Activated naive CD8-positive, alpha-beta T cell treated with anti-CD3 and anti-CD28 coated beads, Interleukin-2, amount 50 U/mL, for 24 hours (primary cell): ENCODE data around the gene NAALADL2.
"Not testable (repeated sequence)": the region's sequence is repeated elsewhere in the genome, so short reads cannot be mapped to it uniquely, and the experiment has no call there.

Experiments
- ATAC-seq: fragments of 150-1000 bp; cut with Tn5 transposase; one replicate; pipeline ENCODE4 v1.10.0; 2021
- DNase-seq: peaks from one replicate; pipeline ENCODE4 v3.0.0; 2021
- H3K27ac Mint-ChIP-seq: one replicate; pipeline ENCODE4 v1.8.0; 2021; ENCODE audit warnings: mild to moderate bottlenecking, mixed read lengths
- H3K27me3 Mint-ChIP-seq: one replicate; pipeline ENCODE4 v1.8.0; 2021; ENCODE audit warnings: mixed read lengths
- H3K36me3 Mint-ChIP-seq: one replicate; pipeline ENCODE4 v1.8.0; 2021; ENCODE audit warnings: low read depth, mixed read lengths
- H3K4me1 Mint-ChIP-seq: one replicate; pipeline ENCODE4 v1.8.0; 2021; ENCODE audit warnings: mixed read lengths
- H3K4me3 Mint-ChIP-seq: one replicate; pipeline ENCODE4 v1.8.0; 2021; ENCODE audit warnings: mild to moderate bottlenecking, moderate library complexity, mixed read lengths
- H3K9me3 Mint-ChIP-seq: one replicate; pipeline ENCODE4 v1.8.0; 2021; ENCODE audit warnings: mixed read lengths

Gene NAALADL2

DNA sequence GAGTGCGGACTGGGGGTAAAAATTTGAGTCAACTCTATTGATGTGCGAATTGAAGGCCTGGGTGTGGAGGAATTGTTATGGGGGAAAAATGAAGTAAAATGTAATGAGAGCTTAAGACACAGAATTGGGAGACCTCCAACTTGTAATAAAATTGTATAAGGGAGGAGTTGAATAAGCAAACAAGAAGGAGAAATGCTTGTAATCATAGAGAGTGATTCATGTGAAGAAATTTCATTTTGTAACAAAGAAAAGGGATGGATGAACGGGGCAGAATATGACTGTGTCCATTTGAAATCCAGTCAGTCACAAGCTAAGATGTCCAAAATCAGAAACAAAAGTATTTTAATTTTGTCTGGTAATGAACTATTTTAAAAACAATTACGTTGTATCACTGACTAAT lies 552.3 kb downstream of the NAALADL2 start:
- Mint-ChIP-seq H3K4me3 (no peak overlapping the region), H3K9me3 (no peaks in the 10 kb centered on the region), H3K27ac (no peak overlapping the region), H3K4me1 (no peaks in the 10 kb centered on the region), H3K36me3 (no peaks in the 10 kb centered on the region), H3K27me3 (no peaks in the 10 kb centered on the region)
- DNase-seq (no peak), ATAC-seq (no peak)

- H3K4me3 Mint-ChIP-seq: no peak overlapping the region
- no peak for ATAC-seq
- no peaks in the 10 kb centered on the region for H3K27me3 Mint-ChIP-seq
- H3K36me3 Mint-ChIP-seq: no peaks in the 10 kb centered on the region
- no peaks in the 10 kb centered on the region for H3K9me3 Mint-ChIP-seq
- H3K27ac Mint-ChIP-seq: no peak overlapping the region
- no peak for DNase-seq
- H3K4me1 Mint-ChIP-seq: no peaks in the 10 kb centered on the region
Measured at GRCh38 chr3:175411946-175412345, 552.8 kb downstream of the NAALADL2 start.

GRCh38 chr3:175413926-175414325 lies 554.8 kb downstream of the NAALADL2 start:
- Mint-ChIP-seq H3K4me3 (no peak overlapping the region), H3K36me3 (no peaks in the 10 kb centered on the region), H3K9me3 (no peaks in the 10 kb centered on the region), H3K27ac (no peak overlapping the region), H3K4me1 (no peaks in the 10 kb centered on the region), H3K27me3 (no peaks in the 10 kb centered on the region)
- ATAC-seq (no peak), DNase-seq (no peak)

- no peaks in the 10 kb centered on the region for H3K9me3 Mint-ChIP-seq
- ATAC-seq: no peak
- no peaks in the 10 kb centered on the region for H3K4me1 Mint-ChIP-seq
- no peak overlapping the region for H3K27ac Mint-ChIP-seq
- no peaks in the 10 kb centered on the region for H3K27me3 Mint-ChIP-seq
- H3K36me3 Mint-ChIP-seq: no peaks in the 10 kb centered on the region
- H3K4me3 Mint-ChIP-seq: no peak overlapping the region
- DNase-seq: no peak
Measured at GRCh38 chr3:175416600-175416999, 557.5 kb downstream of the NAALADL2 start.

- Mint-ChIP-seq H3K9me3 (no peaks in the 10 kb centered on the region), H3K4me3 (no peak overlapping the region), H3K4me1 (no peaks in the 10 kb centered on the region), H3K27me3 (no peaks in the 10 kb centered on the region), H3K27ac (no peak overlapping the region), H3K36me3 (no peaks in the 10 kb centered on the region)
- DNase-seq (no peak), ATAC-seq (no peak)
Measured at GRCh38 chr3:175417426-175417825, 558.3 kb downstream of the NAALADL2 start.

DNA sequence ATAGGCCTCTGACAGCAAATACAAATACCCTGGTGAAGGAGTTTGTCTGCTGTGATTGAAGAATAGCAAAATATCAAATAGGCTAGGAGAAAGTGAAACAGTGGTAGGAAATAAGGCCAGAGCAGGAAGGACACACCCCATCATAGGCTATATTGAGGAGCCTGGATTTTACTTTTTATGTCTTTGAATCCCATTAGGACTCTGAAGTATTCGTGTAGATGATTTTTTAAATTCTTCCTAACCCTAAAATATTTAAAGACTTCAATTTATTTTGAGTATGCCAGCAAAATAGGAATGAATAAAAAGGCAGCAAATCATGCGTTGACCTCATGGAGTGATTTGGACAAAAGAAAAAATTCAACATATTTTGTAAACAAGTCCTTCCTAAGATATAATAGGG lies 562.8 kb downstream of the NAALADL2 start:
- Mint-ChIP-seq H3K4me3 (no peak overlapping the region), H3K4me1 (no peaks in the 10 kb centered on the region), H3K9me3 (no peaks in the 10 kb centered on the region), H3K27ac (no peak overlapping the region), H3K27me3 (no peaks in the 10 kb centered on the region), H3K36me3 (no peaks in the 10 kb centered on the region)
- DNase-seq (no peak), ATAC-seq (no peak)

DNA sequence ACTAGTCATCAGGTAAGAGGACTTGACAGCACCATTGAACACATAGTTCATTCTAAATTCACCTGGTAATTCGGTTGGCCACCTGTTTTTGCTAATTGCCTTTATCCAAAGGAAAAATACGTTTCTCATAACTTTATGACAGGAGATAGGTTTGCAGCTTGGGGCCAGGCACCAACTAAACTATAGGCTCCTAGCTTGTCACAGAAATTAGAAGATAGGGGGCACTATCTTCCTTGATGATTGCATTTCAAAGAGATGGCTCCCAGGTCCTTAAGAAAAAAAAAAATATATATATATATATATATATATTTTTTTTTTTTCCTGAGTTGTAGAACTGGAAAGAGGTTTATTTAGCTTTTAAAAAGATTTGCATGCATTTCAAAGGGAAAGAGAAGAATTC lies 563.6 kb downstream of the NAALADL2 start:
- no peak for DNase-seq

DNA sequence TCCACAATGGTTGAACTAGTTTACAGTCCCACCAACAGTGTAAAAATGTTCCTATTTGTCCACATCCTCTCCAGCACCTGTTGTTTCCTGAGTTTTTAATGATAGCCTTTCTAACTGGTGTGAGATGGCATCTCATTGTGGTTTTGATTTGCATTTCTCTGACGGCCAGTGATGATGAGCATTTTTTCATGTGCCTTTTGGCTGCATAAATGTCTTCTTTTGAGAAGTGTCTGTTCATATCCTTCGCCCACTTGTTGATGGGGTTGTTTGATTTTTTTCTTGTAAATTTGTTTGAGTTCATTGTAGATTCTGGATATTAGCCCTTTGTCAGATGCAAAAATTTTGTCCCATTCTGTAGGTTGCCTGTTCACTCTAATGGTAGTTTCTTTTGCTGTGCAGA lies 564.7 kb downstream of the NAALADL2 start:
- not testable (repeated sequence) for ATAC-seq, DNase-seq, H3K4me1 Mint-ChIP-seq, H3K9me3 Mint-ChIP-seq, H3K27ac Mint-ChIP-seq, H3K27me3 Mint-ChIP-seq, H3K36me3 Mint-ChIP-seq, H3K4me3 Mint-ChIP-seq

More for the DNA sequence above, 563.6 kb downstream of the NAALADL2 start:
- Mint-ChIP-seq H3K4me1 (no peaks in the 10 kb centered on the region), H3K27ac (no peak overlapping the region), H3K4me3 (no peak overlapping the region), H3K27me3 (no peaks in the 10 kb centered on the region), H3K9me3 (no peaks in the 10 kb centered on the region), H3K36me3 (no peaks in the 10 kb centered on the region)
- no peak for ATAC-seq

GRCh38 chr3:175426805-175427204 lies 567.7 kb downstream of the NAALADL2 start:
- Mint-ChIP-seq H3K27me3 (no peaks in the 10 kb centered on the region), H3K4me1 (no peaks in the 10 kb centered on the region), H3K9me3 (no peaks in the 10 kb centered on the region), H3K36me3 (no peaks in the 10 kb centered on the region), H3K27ac (no peak overlapping the region), H3K4me3 (no peak overlapping the region)
- ATAC-seq: no peak
- no peak for DNase-seq

- no peaks in the 10 kb centered on the region for H3K9me3 Mint-ChIP-seq
- H3K36me3 Mint-ChIP-seq: no peaks in the 10 kb centered on the region
- DNase-seq (no peak), ATAC-seq (no peak)
- H3K4me3 Mint-ChIP-seq: no peak overlapping the region
- no peak overlapping the region for H3K27ac Mint-ChIP-seq
- no peaks in the 10 kb centered on the region for H3K27me3 Mint-ChIP-seq
- no peaks in the 10 kb centered on the region for H3K4me1 Mint-ChIP-seq
Measured at GRCh38 chr3:175428466-175428865, 569.3 kb downstream of the NAALADL2 start.

DNA sequence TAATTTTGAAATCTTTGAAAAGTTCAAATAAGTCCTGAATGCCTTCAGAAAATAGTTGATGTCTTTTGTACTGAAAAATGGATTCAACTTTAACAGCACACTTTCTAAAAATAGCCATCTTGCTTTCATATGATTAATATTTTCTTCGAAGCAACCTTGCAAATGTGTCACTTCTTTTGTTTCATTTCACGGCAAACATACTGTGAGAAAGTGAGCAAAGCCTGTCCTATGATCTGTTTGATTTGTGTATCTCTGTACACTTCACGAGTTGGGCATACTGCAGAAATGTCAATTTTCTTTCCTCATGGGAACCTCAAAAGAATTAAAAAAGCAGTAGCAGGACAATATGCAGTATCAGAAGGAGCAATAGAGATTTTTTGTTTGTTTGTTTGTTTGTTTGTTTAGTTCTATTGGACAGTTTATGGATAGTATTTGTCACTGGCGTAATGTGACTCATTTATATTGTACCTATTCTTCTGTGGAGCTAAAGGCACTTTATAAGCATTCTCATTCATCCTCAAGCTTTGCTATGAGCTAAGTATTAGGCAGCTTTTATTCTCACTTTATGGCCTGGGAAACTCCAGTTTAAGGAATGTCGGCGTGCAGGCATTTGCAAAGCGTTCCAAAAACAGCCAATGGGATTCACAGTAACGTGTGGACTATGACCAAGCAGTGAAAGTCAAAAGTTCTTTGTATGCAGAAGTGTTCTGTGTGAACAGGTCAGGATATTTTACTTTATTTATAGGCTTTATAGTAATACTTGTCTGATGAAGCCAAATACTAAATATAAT lies 572.0 kb downstream of the NAALADL2 start:
- no peaks in the 10 kb centered on the region for H3K9me3 Mint-ChIP-seq
- H3K27ac Mint-ChIP-seq: no peak overlapping the region
- ATAC-seq (no peak), DNase-seq (no peak)
- H3K27me3 Mint-ChIP-seq: no peaks in the 10 kb centered on the region
- no peaks in the 10 kb centered on the region for H3K4me1 Mint-ChIP-seq
- no peak overlapping the region for H3K4me3 Mint-ChIP-seq
- H3K36me3 Mint-ChIP-seq: no peaks in the 10 kb centered on the region

DNA sequence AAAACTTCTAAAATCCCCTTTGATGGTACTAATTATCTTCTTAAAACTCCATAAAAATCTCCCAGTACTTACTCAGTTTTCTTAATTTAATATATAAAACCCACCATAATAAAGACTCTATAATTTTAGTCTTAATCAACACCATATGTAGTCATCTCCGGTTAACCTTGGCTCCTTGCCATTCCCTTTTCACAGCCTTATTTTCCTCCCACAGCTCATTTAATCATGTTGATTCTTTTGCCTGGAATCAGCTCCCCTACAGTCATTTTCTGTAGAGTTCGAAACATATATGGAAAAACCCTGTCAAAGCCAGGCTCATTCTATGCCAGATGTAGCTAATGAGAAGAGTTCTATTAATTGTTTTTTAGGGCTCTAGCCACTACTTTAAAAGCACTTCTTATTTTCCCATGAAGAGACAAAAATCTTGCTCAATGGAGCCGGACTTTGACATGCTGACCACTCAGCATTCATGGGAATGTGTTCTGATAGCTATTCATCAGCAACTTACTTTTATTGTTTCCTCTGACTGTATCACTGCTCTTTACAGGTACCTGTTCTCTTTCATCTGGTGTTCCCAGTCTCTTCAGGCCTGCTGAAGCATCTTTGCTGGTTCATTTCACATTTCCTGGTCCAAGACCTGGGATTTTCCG lies 573.4 kb downstream of the NAALADL2 start:
- no peak overlapping the region for H3K27ac Mint-ChIP-seq
- ATAC-seq: no peak

GRCh38 chr3:175433026-175433674 lies 574.0 kb downstream of the NAALADL2 start:
- no peak for ATAC-seq
- no peaks in the 10 kb centered on the region for H3K4me1 Mint-ChIP-seq

More for the DNA sequence above, 573.4 kb downstream of the NAALADL2 start:
- Mint-ChIP-seq H3K4me3 (no peak overlapping the region), H3K36me3 (no peaks in the 10 kb centered on the region), H3K4me1 (no peaks in the 10 kb centered on the region), H3K27me3 (no peaks in the 10 kb centered on the region), H3K9me3 (no peaks in the 10 kb centered on the region)
- DNase-seq: no peak

GRCh38 chr3:175434561-175434960 lies 575.4 kb downstream of the NAALADL2 start:
- H3K36me3 Mint-ChIP-seq: no peaks in the 10 kb centered on the region
- no peak for DNase-seq
- H3K9me3 Mint-ChIP-seq: peaks cover 8% of the 10 kb centered on the region
- H3K4me3 Mint-ChIP-seq: no peak overlapping the region
- no peak for ATAC-seq
- no peaks in the 10 kb centered on the region for H3K4me1 Mint-ChIP-seq
- no peak overlapping the region for H3K27ac Mint-ChIP-seq
- no peaks in the 10 kb centered on the region for H3K27me3 Mint-ChIP-seq

More at GRCh38 chr3:175433026-175433674, 574.0 kb downstream of the NAALADL2 start:
- Mint-ChIP-seq H3K27ac (no peak overlapping the region), H3K27me3 (no peaks in the 10 kb centered on the region), H3K9me3 (peaks cover 4% of the 10 kb centered on the region), H3K4me3 (no peak overlapping the region), H3K36me3 (no peaks in the 10 kb centered on the region)
- no peak for DNase-seq

- H3K27me3 Mint-ChIP-seq: no peaks in the 10 kb centered on the region
- no peaks in the 10 kb centered on the region for H3K4me1 Mint-ChIP-seq
- peaks cover 16% of the 10 kb centered on the region for H3K9me3 Mint-ChIP-seq
- no peak overlapping the region for H3K4me3 Mint-ChIP-seq
- ATAC-seq (no peak), DNase-seq (no peak)
- no peaks in the 10 kb centered on the region for H3K36me3 Mint-ChIP-seq
- H3K27ac Mint-ChIP-seq: no peak overlapping the region
Measured at GRCh38 chr3:175443682-175444081, 584.5 kb downstream of the NAALADL2 start.
